Lower lobe of right lung (tissue), 2 donors: ENCODE data around the gene KIF26B. TPM values are rescaled to one million over a fixed set of nuclear protein-coding genes. Genes with fewer than 3 reads are reported as not detected.

Experiments used
- ATAC-seq, 2 donors: fragments of 200-7000 bp; cut with Tn5 transposase; one replicate each; pipeline ENCODE4 v1.9.1; 2020 to 2022; ENCODE audit warnings: mild to moderate bottlenecking in 2 of 2, moderate library complexity in 2 of 2
- DNase-seq: peaks from one replicate; pipeline ENCODE4 v3.0.0-alpha.2; 2020
- H3K27ac ChIP-seq: fragments of 200-600 bp; one replicate; pipeline ENCODE4 v1.8.0; 2022
- H3K27me3 ChIP-seq: fragments of 200-600 bp; one replicate; pipeline ENCODE4 v1.8.0; 2022; ENCODE audit warnings: low read depth
- H3K36me3 ChIP-seq: fragments of 200-600 bp; one replicate; pipeline ENCODE4 v1.8.0; 2022; ENCODE audit warnings: mild to moderate bottlenecking
- H3K4me1 ChIP-seq: fragments of 200-600 bp; one replicate; pipeline ENCODE4 v1.8.0; 2022
- H3K4me3 ChIP-seq: fragments of 200-600 bp; one replicate; pipeline ENCODE4 v1.8.0; 2022; ENCODE audit warnings: mild to moderate bottlenecking
- H3K9me3 ChIP-seq: fragments of 200-600 bp; one replicate; pipeline ENCODE4 v1.8.0; 2022
- intact Hi-C: fragments of 100-400 bp; cut with DNase I; formaldehyde crosslinking; loops from one replicate; pipeline ENCODE4 v1.11.0; 2022
- total RNA-seq: library from RNA; stranded (reverse); fragmentation: NEBNext Ultra II Directional; extraction: Animal tissue kit (Norgen Biotek cat#: 25700); gene quantifications from one replicate; pipeline ENCODE4 v1.2.1, GENCODE V29; 2021
- TF ChIP-seq, protein P1 (sequence below): fragments of 200-600 bp; IDR thresholded peaks from one replicate; pipeline ENCODE4 v1.8.0; 2022; ENCODE audit warnings: antibody characterized with exemption, mild to moderate bottlenecking
- donor health status: DM: no; HTN: yes; CAD: no; lungs with severe emphysema.

The KIF26B gene
- total RNA-seq, 1 donor from 2014 or later: 1.2 TPM

- DNase-seq: no peak
- intact Hi-C loops: no loop called here
These were observed 501.5 kb downstream of the KIF26B start for GRCh38 chr1:245656189-245656717.

DNA sequence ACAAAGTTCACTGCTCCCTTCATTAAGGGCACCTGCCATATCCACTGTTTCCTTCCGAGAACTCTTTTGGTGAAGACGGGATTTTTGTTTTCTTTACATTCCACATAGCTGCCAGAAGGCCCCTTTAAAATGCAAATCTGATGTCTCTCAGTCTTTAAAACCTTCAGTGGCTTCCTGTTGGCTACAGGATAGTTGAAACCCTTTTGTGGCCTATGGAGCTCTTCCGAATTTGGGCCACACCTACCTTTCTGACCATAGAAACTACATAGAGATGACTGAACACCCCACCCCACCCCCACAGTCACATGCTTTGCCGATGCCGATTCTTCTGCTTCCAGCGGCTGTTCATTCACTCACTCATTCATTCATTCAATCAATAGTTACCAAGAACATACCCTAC is 502.6 kb downstream of the KIF26B start:
- TF ChIP-seq, protein P1, sequence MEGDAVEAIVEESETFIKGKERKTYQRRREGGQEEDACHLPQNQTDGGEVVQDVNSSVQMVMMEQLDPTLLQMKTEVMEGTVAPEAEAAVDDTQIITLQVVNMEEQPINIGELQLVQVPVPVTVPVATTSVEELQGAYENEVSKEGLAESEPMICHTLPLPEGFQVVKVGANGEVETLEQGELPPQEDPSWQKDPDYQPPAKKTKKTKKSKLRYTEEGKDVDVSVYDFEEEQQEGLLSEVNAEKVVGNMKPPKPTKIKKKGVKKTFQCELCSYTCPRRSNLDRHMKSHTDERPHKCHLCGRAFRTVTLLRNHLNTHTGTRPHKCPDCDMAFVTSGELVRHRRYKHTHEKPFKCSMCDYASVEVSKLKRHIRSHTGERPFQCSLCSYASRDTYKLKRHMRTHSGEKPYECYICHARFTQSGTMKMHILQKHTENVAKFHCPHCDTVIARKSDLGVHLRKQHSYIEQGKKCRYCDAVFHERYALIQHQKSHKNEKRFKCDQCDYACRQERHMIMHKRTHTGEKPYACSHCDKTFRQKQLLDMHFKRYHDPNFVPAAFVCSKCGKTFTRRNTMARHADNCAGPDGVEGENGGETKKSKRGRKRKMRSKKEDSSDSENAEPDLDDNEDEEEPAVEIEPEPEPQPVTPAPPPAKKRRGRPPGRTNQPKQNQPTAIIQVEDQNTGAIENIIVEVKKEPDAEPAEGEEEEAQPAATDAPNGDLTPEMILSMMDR: no peak
- intact Hi-C loops: no loop called here

More at GRCh38 chr1:245656189-245656717, 501.5 kb downstream of the KIF26B start:
- ATAC-seq: no peak
- no peaks in the 10 kb centered on the region for H3K27me3 ChIP-seq
- TF ChIP-seq, protein P1: no peak
- no peak overlapping the region for H3K4me3 ChIP-seq
- no peak overlapping the region for H3K27ac ChIP-seq
- no peaks in the 10 kb centered on the region for H3K36me3 ChIP-seq
- H3K9me3 ChIP-seq: no peaks in the 10 kb centered on the region
- no peaks in the 10 kb centered on the region for H3K4me1 ChIP-seq

DNA sequence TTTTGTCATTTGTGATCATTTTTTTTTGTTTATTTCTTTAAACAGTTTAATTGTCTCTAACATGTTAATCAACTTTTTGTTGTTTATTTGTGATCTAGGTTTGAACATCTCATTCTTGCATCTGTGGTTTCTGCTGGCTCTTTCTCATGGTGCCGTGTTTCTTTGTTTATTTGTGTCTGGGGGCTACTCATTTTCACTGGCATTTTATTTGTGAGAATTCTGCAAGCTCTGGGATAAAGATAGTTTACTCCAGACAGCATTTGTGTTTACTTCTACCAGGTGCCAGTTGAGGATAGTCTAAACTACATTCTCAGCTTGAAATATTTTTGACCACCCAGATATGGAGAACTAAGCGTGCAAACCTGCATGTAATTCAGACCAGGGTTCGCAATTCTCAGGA is 508.6 kb downstream of the KIF26B start:
- no peaks in the 10 kb centered on the region for H3K27me3 ChIP-seq
- ATAC-seq (no peak), DNase-seq (no peak)
- H3K9me3 ChIP-seq: no peaks in the 10 kb centered on the region
- no peak overlapping the region for H3K27ac ChIP-seq
- H3K4me3 ChIP-seq: no peak overlapping the region
- no peaks in the 10 kb centered on the region for H3K36me3 ChIP-seq
- intact Hi-C loops: no loop called here
- no peaks in the 10 kb centered on the region for H3K4me1 ChIP-seq
- TF ChIP-seq, protein P1: no peak

More for the DNA sequence above, 502.6 kb downstream of the KIF26B start:
- Histone ChIP-seq H3K27ac (no peak overlapping the region), H3K4me1 (no peaks in the 10 kb centered on the region), H3K4me3 (no peak overlapping the region), H3K36me3 (no peaks in the 10 kb centered on the region), H3K9me3 (no peaks in the 10 kb centered on the region), H3K27me3 (no peaks in the 10 kb centered on the region)
- DNase-seq (no peak), ATAC-seq (no peak)

GRCh38 chr1:245663841-245664240 is 509.1 kb downstream of the KIF26B start:
- intact Hi-C loops: no loop called here
- Histone ChIP-seq H3K4me1 (no peaks in the 10 kb centered on the region), H3K27me3 (no peaks in the 10 kb centered on the region), H3K4me3 (no peak overlapping the region), H3K36me3 (no peaks in the 10 kb centered on the region), H3K9me3 (no peaks in the 10 kb centered on the region), H3K27ac (no peak overlapping the region)
- TF ChIP-seq, protein P1: no peak
- ATAC-seq: no peak
- DNase-seq: no peak

- Histone ChIP-seq H3K36me3 (no peaks in the 10 kb centered on the region), H3K27me3 (no peaks in the 10 kb centered on the region), H3K4me1 (no peaks in the 10 kb centered on the region), H3K9me3 (no peaks in the 10 kb centered on the region), H3K4me3 (no peak overlapping the region), H3K27ac (no peak overlapping the region)
- DNase-seq (no peak), ATAC-seq (no peak)
- intact Hi-C loops: no loop called here
- TF ChIP-seq, protein P1: no peak
These were observed 511.6 kb downstream of the KIF26B start for GRCh38 chr1:245666412-245666811.
